SH-SY5Y (cell line): ENCODE results near the gene DEAF1.

ENCODE experiments used
- GATA2 ChIP-seq: IDR thresholded peaks from 2 replicates; pipeline ENCODE4 v1.6.1; 2011; ENCODE audit warnings: mild to moderate bottlenecking, low read depth, low read length
- GATA3 ChIP-seq: IDR thresholded peaks from 2 replicates; pipeline ENCODE4 v1.6.1; 2011; ENCODE audit warnings: low read depth, mild to moderate bottlenecking, low read length, moderate library complexity

GRCh38 chr11:708511-708910 lies 13.5 kb upstream of the DEAF1 start:
- TF ChIP-seq GATA2 (no peak), GATA3 (no peak)
